ENCODE data around the gene C3orf62. TPM values are rescaled to one million over a fixed set of nuclear protein-coding genes. Genes with fewer than 3 reads are reported as not detected.

The C3orf62 gene
- total and polyA plus RNA-seq, 9 of the 15 experiments (the other 6 are each of a cell fraction or from before 2014, with no cell fraction given), result 1.3 to 5.7 (median 3.4) TPM

Small RNA genes within 50 kb of the gene (microRNA-seq; reads per million reads assigned to microRNA genes)
- gene MIR4271 (ENCODE audit: borderline microRNAs expressed), result not detected

Small RNA genes within 50 kb of the gene (small RNA-seq; reads per million reads assigned to genes)
- gene AC121247.2, result not detected
- not detected for gene MIR4271
- not detected for gene RF00019

Other genes with a start within 250 kb of the C3orf62 start
Only the 7 nearest of the 14 such genes appear.
- 11.1 and 16.2 TPM in 2 replicates for gene LAMB2, start 144.2 kb downstream of the C3orf62 start, total RNA-seq (2014; rRNA removed)
- 4.9 and 6.0 TPM in 2 replicates for gene LAMB2, start 144.2 kb downstream of the C3orf62 start, total RNA-seq (2014; rRNA removed; fragmentation: Illumina TruSeq; extraction: Trizol)
- 6.4 and 6.7 TPM in 2 replicates for gene LAMB2, start 144.2 kb downstream of the C3orf62 start, total RNA-seq (2015; rRNA removed; fragmentation: Illumina TruSeq; extraction: Trizol)
- gene LAMB2, start 144.2 kb downstream of the C3orf62 start, total RNA-seq (2021), result 17.5 and 17.9 TPM in 2 replicates
- 19.9 and 39.0 TPM in 2 replicates for gene LAMB2, start 144.2 kb downstream of the C3orf62 start, polyA plus RNA-seq (2011; rRNA removed)
- gene LAMB2, start 144.2 kb downstream of the C3orf62 start, polyA plus RNA-seq (2014; fragmentation: Illumina TruSeq; extraction: Trizol), result 17.2 and 18.4 TPM in 2 replicates
- 1 to 10 TPM; 1.4 to 3.0 TPM for gene LAMB2, start 144.2 kb downstream of the C3orf62 start, polyA plus RNA-seq (2014; fragmentation: Nextera tagmentation; extraction: Ambion mirVana)
- 22.8 and 26.0 TPM in 2 replicates for gene LAMB2, start 144.2 kb downstream of the C3orf62 start, polyA plus RNA-seq (2014; rRNA removed)
- 14.3 and 24.7 TPM in 2 replicates for gene CCDC71, start 110.9 kb downstream of the C3orf62 start, total RNA-seq (2014; rRNA removed)
- gene CCDC71, start 110.9 kb downstream of the C3orf62 start, total RNA-seq (2014; rRNA removed; fragmentation: Illumina TruSeq; extraction: Trizol), result 5.6 and 7.4 TPM in 2 replicates
- 12.2 and 13.0 TPM in 2 replicates for gene CCDC71, start 110.9 kb downstream of the C3orf62 start, total RNA-seq (2015; rRNA removed; fragmentation: Illumina TruSeq; extraction: Trizol)
- 18.4 and 18.7 TPM in 2 replicates for gene CCDC71, start 110.9 kb downstream of the C3orf62 start, total RNA-seq (2021)
- 14.1 and 15.6 TPM in 2 replicates for gene CCDC71, start 110.9 kb downstream of the C3orf62 start, polyA plus RNA-seq (2011; rRNA removed)
- gene CCDC71, start 110.9 kb downstream of the C3orf62 start, polyA plus RNA-seq (2014; fragmentation: Illumina TruSeq; extraction: Trizol), result 17.1 and 20.1 TPM in 2 replicates
- gene CCDC71, start 110.9 kb downstream of the C3orf62 start, polyA plus RNA-seq (2014; fragmentation: Nextera tagmentation; extraction: Ambion mirVana), result under 1 TPM; 0.13 to 0.31 TPM
- 19.3 and 21.7 TPM in 2 replicates for gene CCDC71, start 110.9 kb downstream of the C3orf62 start, polyA plus RNA-seq (2014; rRNA removed)
- 28.6 and 39.4 TPM in 2 replicates for gene KLHDC8B, start 105.6 kb downstream of the C3orf62 start, total RNA-seq (2014; rRNA removed)
- 23.3 and 25.2 TPM in 2 replicates for gene KLHDC8B, start 105.6 kb downstream of the C3orf62 start, total RNA-seq (2014; rRNA removed; fragmentation: Illumina TruSeq; extraction: Trizol)
- 24.1 and 25.6 TPM in 2 replicates for gene KLHDC8B, start 105.6 kb downstream of the C3orf62 start, total RNA-seq (2015; rRNA removed; fragmentation: Illumina TruSeq; extraction: Trizol)
- gene KLHDC8B, start 105.6 kb downstream of the C3orf62 start, total RNA-seq (2021), result 32.9 and 34.1 TPM in 2 replicates
- 33.9 and 34.8 TPM in 2 replicates for gene KLHDC8B, start 105.6 kb downstream of the C3orf62 start, polyA plus RNA-seq (2011; rRNA removed)
- 24.1 and 30.4 TPM in 2 replicates for gene KLHDC8B, start 105.6 kb downstream of the C3orf62 start, polyA plus RNA-seq (2014; fragmentation: Illumina TruSeq; extraction: Trizol)
- gene KLHDC8B, start 105.6 kb downstream of the C3orf62 start, polyA plus RNA-seq (2014; fragmentation: Nextera tagmentation; extraction: Ambion mirVana), result 1 to 10 TPM; 6.9 TPM
- gene KLHDC8B, start 105.6 kb downstream of the C3orf62 start, polyA plus RNA-seq (2014; rRNA removed), result 20.2 and 25.5 TPM in 2 replicates
- 11.8 and 22.1 TPM in 2 replicates for gene USP4, start 62.8 kb upstream of the C3orf62 start, total RNA-seq (2014; rRNA removed)
- gene USP4, start 62.8 kb upstream of the C3orf62 start, total RNA-seq (2014; rRNA removed; fragmentation: Illumina TruSeq; extraction: Trizol), result 21.3 and 21.7 TPM in 2 replicates
- gene USP4, start 62.8 kb upstream of the C3orf62 start, total RNA-seq (2015; rRNA removed; fragmentation: Illumina TruSeq; extraction: Trizol), result 20.8 and 21.1 TPM in 2 replicates
- gene USP4, start 62.8 kb upstream of the C3orf62 start, total RNA-seq (2021), result 26.7 and 29.5 TPM in 2 replicates
- gene USP4, start 62.8 kb upstream of the C3orf62 start, polyA plus RNA-seq (2011; rRNA removed), result 34.2 and 40.4 TPM in 2 replicates
- 24.7 and 28.2 TPM in 2 replicates for gene USP4, start 62.8 kb upstream of the C3orf62 start, polyA plus RNA-seq (2014; fragmentation: Illumina TruSeq; extraction: Trizol)
- gene USP4, start 62.8 kb upstream of the C3orf62 start, polyA plus RNA-seq (2014; fragmentation: Nextera tagmentation; extraction: Ambion mirVana), result 10 to 100 TPM; 15.4 to 22.9 TPM
- 20.4 and 26.1 TPM in 2 replicates for gene USP4, start 62.8 kb upstream of the C3orf62 start, polyA plus RNA-seq (2014; rRNA removed)
- 0.57 TPM in 1 of 2 replicates, not detected in the other for gene GPX1, start 81.1 kb upstream of the C3orf62 start, total RNA-seq (2014; rRNA removed)
- gene GPX1, start 81.1 kb upstream of the C3orf62 start, total RNA-seq (2014; rRNA removed; fragmentation: Illumina TruSeq; extraction: Trizol), result not detected in 2 replicates
- gene GPX1, start 81.1 kb upstream of the C3orf62 start, total RNA-seq (2015; rRNA removed; fragmentation: Illumina TruSeq; extraction: Trizol), result 0.25 TPM in 1 of 2 replicates, not detected in the other
- 1.3 and 1.6 TPM in 2 replicates for gene GPX1, start 81.1 kb upstream of the C3orf62 start, total RNA-seq (2021)
- gene GPX1, start 81.1 kb upstream of the C3orf62 start, polyA plus RNA-seq (2011; rRNA removed), result 0.08 TPM in 1 of 2 replicates, not detected in the other
- gene GPX1, start 81.1 kb upstream of the C3orf62 start, polyA plus RNA-seq (2014; fragmentation: Illumina TruSeq; extraction: Trizol), result not detected in 2 replicates
- gene GPX1, start 81.1 kb upstream of the C3orf62 start, polyA plus RNA-seq (2014; fragmentation: Nextera tagmentation; extraction: Ambion mirVana), result under 1 TPM in 1 of 2 experiments, not detected in 1; 0.08 TPM
- gene GPX1, start 81.1 kb upstream of the C3orf62 start, polyA plus RNA-seq (2014; rRNA removed), result 0.09 and 0.16 TPM in 2 replicates
- gene RHOA, start 134.7 kb upstream of the C3orf62 start, total RNA-seq (2014; rRNA removed), result 136 and 147 TPM in 2 replicates
- gene RHOA, start 134.7 kb upstream of the C3orf62 start, total RNA-seq (2014; rRNA removed; fragmentation: Illumina TruSeq; extraction: Trizol), result 214 and 232 TPM in 2 replicates
- 229 and 236 TPM in 2 replicates for gene RHOA, start 134.7 kb upstream of the C3orf62 start, total RNA-seq (2015; rRNA removed; fragmentation: Illumina TruSeq; extraction: Trizol)
- gene RHOA, start 134.7 kb upstream of the C3orf62 start, total RNA-seq (2021), result 255 and 267 TPM in 2 replicates
- gene RHOA, start 134.7 kb upstream of the C3orf62 start, polyA plus RNA-seq (2011; rRNA removed), result 136 and 148 TPM in 2 replicates
- 269 and 334 TPM in 2 replicates for gene RHOA, start 134.7 kb upstream of the C3orf62 start, polyA plus RNA-seq (2014; fragmentation: Illumina TruSeq; extraction: Trizol)
- gene RHOA, start 134.7 kb upstream of the C3orf62 start, polyA plus RNA-seq (2014; fragmentation: Nextera tagmentation; extraction: Ambion mirVana), result 100 to 1,000 TPM; 345 to 540 TPM
- 147 and 152 TPM in 2 replicates for gene RHOA, start 134.7 kb upstream of the C3orf62 start, polyA plus RNA-seq (2014; rRNA removed)
- gene TCTA, start 135.2 kb upstream of the C3orf62 start, total RNA-seq (2014; rRNA removed), result 6.5 and 8.0 TPM in 2 replicates
- gene TCTA, start 135.2 kb upstream of the C3orf62 start, total RNA-seq (2014; rRNA removed; fragmentation: Illumina TruSeq; extraction: Trizol), result 6.4 and 6.6 TPM in 2 replicates
- 7.5 and 8.3 TPM in 2 replicates for gene TCTA, start 135.2 kb upstream of the C3orf62 start, total RNA-seq (2015; rRNA removed; fragmentation: Illumina TruSeq; extraction: Trizol)
- gene TCTA, start 135.2 kb upstream of the C3orf62 start, total RNA-seq (2021), result 7.7 and 8.2 TPM in 2 replicates
- 9.3 and 11.7 TPM in 2 replicates for gene TCTA, start 135.2 kb upstream of the C3orf62 start, polyA plus RNA-seq (2011; rRNA removed)
- 14.6 and 15.4 TPM in 2 replicates for gene TCTA, start 135.2 kb upstream of the C3orf62 start, polyA plus RNA-seq (2014; fragmentation: Illumina TruSeq; extraction: Trizol)
- gene TCTA, start 135.2 kb upstream of the C3orf62 start, polyA plus RNA-seq (2014; fragmentation: Nextera tagmentation; extraction: Ambion mirVana), result 1 to 10 TPM; 4.0 to 4.2 TPM
- 8.8 and 9.5 TPM in 2 replicates for gene TCTA, start 135.2 kb upstream of the C3orf62 start, polyA plus RNA-seq (2014; rRNA removed)